IPS-18c (cell line): ENCODE results near the gene RRAS.

ENCODE experiments used
- H3K4me3 ChIP-seq: 2 replicates; pipeline ENCODE4 v1.7.0; 2013; ENCODE audit warnings: low read depth, mild to moderate bottlenecking, low read length, moderate library complexity; ENCODE audit not compliant: insufficient read depth
- H3K9me3 ChIP-seq: one replicate; pipeline ENCODE4 v1.6.1; 2013; ENCODE audit warnings: mild to moderate bottlenecking, low read length, moderate library complexity; ENCODE audit not compliant: control insufficient read depth, insufficient read depth

The RRAS gene

DNA sequence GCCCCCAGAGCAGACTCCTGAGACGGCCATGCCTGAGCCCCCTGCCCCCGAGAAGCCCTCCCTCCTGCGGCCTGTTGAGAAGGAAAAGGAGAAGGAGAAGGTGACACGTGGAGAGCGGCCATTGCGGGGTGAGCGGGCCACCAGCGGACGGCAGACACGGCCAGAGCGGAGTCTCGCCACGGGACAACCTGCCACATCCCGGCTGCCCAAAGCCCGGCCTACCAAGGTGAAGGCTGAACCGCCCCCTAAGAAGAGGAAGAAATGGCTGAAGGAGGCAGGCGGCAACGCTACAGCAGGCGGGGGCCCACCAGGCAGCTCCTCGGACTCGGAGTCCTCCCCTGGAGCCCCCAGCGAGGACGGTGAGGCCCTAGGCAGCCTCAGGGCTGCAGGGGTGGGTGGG, 24.1 kb downstream of the RRAS start:
- no peak overlapping the region for H3K4me3 ChIP-seq
- H3K9me3 ChIP-seq: no peaks in the 10 kb centered on the region

GRCh38 chr19:49614096-49614833, 25.7 kb downstream of the RRAS start:
- Histone ChIP-seq H3K9me3 (no peaks in the 10 kb centered on the region), H3K4me3 (no peak overlapping the region)

DNA sequence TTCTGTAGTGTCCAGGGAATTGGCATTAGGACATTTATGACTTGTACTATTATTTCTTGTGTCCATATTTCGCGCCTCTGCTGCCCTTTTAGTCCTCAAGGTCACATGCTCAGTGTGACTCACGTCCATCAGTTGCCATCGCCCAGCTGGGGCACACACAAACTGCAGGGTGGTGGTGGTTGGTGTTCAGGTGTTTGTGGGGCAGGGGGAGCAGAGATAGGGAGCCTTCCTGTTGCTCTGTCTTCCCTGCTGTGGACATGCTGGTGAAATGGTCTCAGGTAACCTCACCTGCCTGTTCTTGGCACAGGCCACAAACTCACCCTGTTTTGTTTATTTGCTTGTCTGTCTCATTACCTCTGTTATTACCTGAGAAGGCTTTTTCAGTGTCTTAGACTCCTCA, 26.6 kb downstream of the RRAS start:
- no peak overlapping the region for H3K4me3 ChIP-seq
- H3K9me3 ChIP-seq: no peaks in the 10 kb centered on the region

DNA sequence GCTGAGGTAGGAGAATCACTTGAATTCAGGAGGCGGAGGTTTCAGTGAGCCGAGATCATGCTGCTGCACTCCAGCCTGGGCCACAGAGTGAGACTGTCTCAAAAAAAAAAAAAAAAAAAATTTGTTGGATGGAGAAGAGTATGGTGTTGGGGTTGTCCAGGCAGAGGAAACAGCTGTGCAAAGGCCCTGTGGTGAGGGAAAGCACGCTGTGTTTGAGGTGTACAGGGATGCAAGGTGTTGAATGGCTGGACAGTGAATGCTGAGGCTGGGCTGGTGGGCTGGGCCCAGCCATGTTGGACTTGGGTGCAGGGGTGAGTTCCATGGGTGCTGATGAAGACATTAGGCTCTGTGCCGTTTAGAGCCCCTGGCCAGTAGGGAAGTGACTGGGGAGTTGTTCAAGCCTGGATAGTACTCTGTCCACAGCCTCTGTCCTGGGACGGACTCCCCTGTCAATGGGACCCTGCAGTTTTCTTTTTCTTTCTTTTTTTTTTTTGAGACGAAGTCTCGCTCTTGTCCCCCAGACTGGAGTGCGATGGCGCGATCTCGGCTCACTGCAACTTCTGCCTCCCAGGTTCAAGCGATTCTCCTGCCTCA, 30.3 kb downstream of the RRAS start:
- Histone ChIP-seq H3K4me3 (no peak overlapping the region), H3K9me3 (no peaks in the 10 kb centered on the region)

GRCh38 chr19:49605605-49606004, 34.3 kb downstream of the RRAS start:
- H3K4me3 ChIP-seq: no peak overlapping the region
- H3K9me3 ChIP-seq: no peaks in the 10 kb centered on the region

GRCh38 chr19:49602806-49603205, 37.1 kb downstream of the RRAS start:
- Histone ChIP-seq H3K9me3 (no peaks in the 10 kb centered on the region), H3K4me3 (no peak overlapping the region)

DNA sequence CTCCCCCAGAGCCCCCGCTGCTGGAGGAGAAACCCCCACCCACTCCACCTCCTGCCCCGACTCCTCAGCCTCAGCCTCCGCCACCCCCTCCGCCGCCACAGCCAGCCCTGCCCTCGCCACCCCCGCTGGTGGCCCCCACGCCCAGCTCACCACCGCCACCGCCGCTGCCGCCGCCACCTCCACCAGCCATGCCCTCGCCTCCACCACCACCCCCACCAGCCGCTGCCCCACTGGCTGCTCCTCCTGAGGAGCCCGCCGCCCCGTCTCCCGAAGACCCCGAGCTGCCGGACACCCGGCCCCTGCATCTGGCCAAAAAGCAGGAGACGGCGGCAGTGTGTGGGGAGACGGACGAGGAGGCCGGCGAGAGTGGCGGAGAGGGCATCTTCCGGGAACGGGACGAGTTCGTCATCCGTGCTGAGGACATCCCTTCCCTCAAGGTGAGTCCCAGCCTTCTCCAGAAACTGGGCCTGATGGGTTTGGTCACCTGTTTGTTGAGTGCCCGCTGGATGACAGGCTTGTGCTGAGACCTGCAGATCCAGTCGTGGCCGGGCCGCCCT, 38.4 kb downstream of the RRAS start:
- H3K4me3 ChIP-seq: no peak overlapping the region
- H3K9me3 ChIP-seq: no peaks in the 10 kb centered on the region

- H3K4me3 ChIP-seq: no peak overlapping the region
- H3K9me3 ChIP-seq: no peaks in the 10 kb centered on the region
Measured at GRCh38 chr19:49599378-49600295, 40.3 kb downstream of the RRAS start.

GRCh38 chr19:49597703-49597974, 42.3 kb downstream of the RRAS start:
- Histone ChIP-seq H3K9me3 (no peaks in the 10 kb centered on the region), H3K4me3 (no peak overlapping the region)

GRCh38 chr19:49596954-49597702, 42.8 kb downstream of the RRAS start:
- H3K9me3 ChIP-seq: no peaks in the 10 kb centered on the region

GRCh38 chr19:49596407-49596806, 43.5 kb downstream of the RRAS start:
- Histone ChIP-seq H3K9me3 (no peaks in the 10 kb centered on the region), H3K4me3 (no peak overlapping the region)

More at GRCh38 chr19:49596954-49597702, 42.8 kb downstream of the RRAS start:
- no peak overlapping the region for H3K4me3 ChIP-seq

GRCh38 chr19:49595819-49596404, 44.0 kb downstream of the RRAS start:
- H3K4me3 ChIP-seq: no peak overlapping the region
- H3K9me3 ChIP-seq: no peaks in the 10 kb centered on the region

- H3K9me3 ChIP-seq: no peaks in the 10 kb centered on the region
- H3K4me3 ChIP-seq: no peak overlapping the region
Measured at GRCh38 chr19:49594993-49595818, 44.7 kb downstream of the RRAS start.

GRCh38 chr19:49594157-49594992, 45.6 kb downstream of the RRAS start:
- Histone ChIP-seq H3K4me3 (no peak overlapping the region), H3K9me3 (no peaks in the 10 kb centered on the region)
